Panc1 (cell line): Measurements from ENCODE around the gene CCDC178. TPM values are rescaled to one million over a fixed set of nuclear protein-coding genes. Genes with fewer than 3 reads are reported as not detected.
A peak's percentile ranks its signal among the peaks of the same experiment; 100 is the strongest.

Source experiments
- ATAC-seq: fragments of 200-7000 bp; cut with Tn5 transposase; 2 replicates; pipeline ENCODE4 v1.9.1; 2020; ENCODE audit warnings: mild to moderate bottlenecking, moderate library complexity
- BruUV-seq: library from RNA; stranded (reverse); fragments of 400-500 nt; replicated peaks from 2 replicates; lab custom pipeline; 2021; lab: Mats Ljungman, UMichigan
- CTCF ChIA-PET: fragments of 300-600 bp; sonication (Branson Sonifier 250); formaldehyde crosslinking; loops from one replicate; lab custom pipeline; 2022; ENCODE audit warnings: antibody characterized with exemption; lab: Charles Lee
- POLR2A ChIA-PET: fragments of 300-600 bp; sonication (Branson Sonifier 250); formaldehyde crosslinking; loops from one replicate; lab custom pipeline; 2022; ENCODE audit warnings: antibody characterized with exemption; lab: Charles Lee
- DNase-seq: peaks from one replicate; pipeline ENCODE4 v3.0.0-alpha.2; 2010; ENCODE audit warnings: low read depth, low spot score
- H3K27ac ChIP-seq: 2 replicates; pipeline ENCODE4 v1.5.1; 2011; ENCODE audit warnings: mild to moderate bottlenecking, low read length, inconsistent platforms
- H3K27me3 ChIP-seq: fragments of 200-500 bp; sonication (Bioruptor generic); 2 replicates; pipeline ENCODE4 v1.6.0; 2014; ENCODE audit warnings: low read length, inconsistent platforms; ENCODE audit not compliant: control insufficient read depth, insufficient read depth
- H3K36me3 ChIP-seq: fragments of 200-500 bp; sonication (Bioruptor generic); 2 replicates; pipeline ENCODE4 v1.5.1; 2014; ENCODE audit warnings: inconsistent platforms, mild to moderate bottlenecking, low read length, moderate library complexity; ENCODE audit not compliant: control insufficient read depth, insufficient read depth
- H3K4me1 ChIP-seq: 2 replicates; pipeline ENCODE4 v1.5.1; 2011; ENCODE audit warnings: inconsistent platforms, mild to moderate bottlenecking, low read length, moderate library complexity; ENCODE audit not compliant: control insufficient read depth, insufficient read depth
- H3K4me3 ChIP-seq, 2 experiments: 2 replicates each; pipeline ENCODE4 v1.5.1; 2011 to 2012; ENCODE audit warnings: low read depth in 2 of 2, low read length in 2 of 2, mild to moderate bottlenecking in 2 of 2, inconsistent platforms in 1 of 2, moderate library complexity in 1 of 2
- H3K9me3 ChIP-seq: fragments of 200-500 bp; sonication (Bioruptor generic); 2 replicates; pipeline ENCODE4 v1.5.1; 2014; ENCODE audit warnings: low read depth, mild to moderate bottlenecking, inconsistent platforms, low read length, moderate library complexity; ENCODE audit not compliant: control insufficient read depth, insufficient read depth
- CTCF ChIP-seq: fragments of 450-650 bp; IDR thresholded peaks from 2 replicates; pipeline ENCODE4 v1.5.1; 2017; ENCODE audit warnings: mild to moderate bottlenecking
- POLR2AphosphoS5 ChIP-seq: IDR thresholded peaks from 2 replicates; pipeline ENCODE4 v1.6.1; 2012; ENCODE audit warnings: mild to moderate bottlenecking, low read depth, low read length, moderate library complexity
- REST ChIP-seq, 2 experiments: IDR thresholded peaks; 2 replicates each; pipeline ENCODE4 v1.6.1; 2011 to 2012; ENCODE audit warnings: low read depth in 2 of 2, control low read depth in 1 of 2, low read length in 1 of 2, mild to moderate bottlenecking in 1 of 2, moderate library complexity in 1 of 2; ENCODE audit not compliant: insufficient read depth in 1 of 2
- SIN3A ChIP-seq: IDR thresholded peaks from 2 replicates; pipeline ENCODE4 v1.6.1; 2012; ENCODE audit warnings: low read depth, mild to moderate bottlenecking, low read length, moderate library complexity, borderline replicate concordance; ENCODE audit not compliant: insufficient read depth
- TCF7L2 ChIP-seq: IDR thresholded peaks from 2 replicates; pipeline ENCODE4 v1.6.1; 2011; ENCODE audit warnings: mild to moderate bottlenecking, low read depth, low read length, inconsistent platforms
- in situ Hi-C: cut with HindIII; loops from 2 replicates; pipeline ENCODE4 v1.10.0; 2016; ENCODE audit warnings: low sequenced_read_pairs, low pct_unique_long_range_greater_than_20kb
- intact Hi-C: fragments of 100-400 bp; cut with micrococcal nuclease; formaldehyde crosslinking; loops from one replicate; pipeline ENCODE4 v1.10.0; 2022; ENCODE audit not compliant: unreplicated experiment
- total RNA-seq: library from RNA; stranded (reverse); gene quantifications from one replicate; pipeline ENCODE4 v1.2.1, GENCODE V29; 2021; ENCODE audit not compliant: unreplicated experiment

CCDC178 gene
- total RNA-seq, 1 experiment from 2014 or later = not detected

- H3K9me3 ChIP-seq = no peaks in the 10 kb centered on the region; the same call in 1 of the 2 replicates
- H3K27me3 ChIP-seq = no peaks in the 10 kb centered on the region
- no peak for DNase-seq
- TF ChIP-seq TCF7L2 (no peak), POLR2AphosphoS5 (no peak), CTCF (no peak), SIN3A (no peak), REST (IDR thresholded peaks at IDR 0.05; ENCODE audit: insufficient read depth in 1 of 2, low read depth in 2 of 2, low read length in 1 of 2) (no peak)
- no peak overlapping the region for H3K27ac ChIP-seq
- ChIA-PET POLR2A (no interaction called here), CTCF (interaction anchor here (0.7 kb wide), 1 partner anchor 429 kb away, joined by 3 read pairs; no protein-coding TSS in a partner anchor)
- no peaks in the 10 kb centered on the region; the same call in 1 of the 2 replicates for H3K4me1 ChIP-seq
- H3K4me3 ChIP-seq = no peak overlapping the region
- in situ Hi-C loops (no loop called here), intact Hi-C loops (no loop called here)
- ATAC-seq = no peak
- no peaks in the 10 kb centered on the region for H3K36me3 ChIP-seq
- BruUV-seq = no TSS peak
These were observed 517.5 kb downstream of the CCDC178 start for GRCh38 chr18:32922951-32923430.

- Histone ChIP-seq H3K4me3 (no peak overlapping the region), H3K27ac (peak overlapping the region; percentile 59), H3K27me3 (no peaks in the 10 kb centered on the region), H3K4me1 (no peaks in the 10 kb centered on the region; the same call in 1 of the 2 replicates), H3K36me3 (no peaks in the 10 kb centered on the region), H3K9me3 (no peaks in the 10 kb centered on the region; the same call in 1 of the 2 replicates)
- BruUV-seq = no TSS peak
- in situ Hi-C loops (no loop called here), intact Hi-C loops (no loop called here)
- peak; percentile 97 for ATAC-seq
- TF ChIP-seq SIN3A (no peak), POLR2AphosphoS5 (no peak), TCF7L2 (peak; percentile 80), CTCF (no peak), REST (IDR thresholded peaks at IDR 0.05; ENCODE audit: insufficient read depth in 1 of 2, low read depth in 2 of 2, low read length in 1 of 2) (no peak)
- ChIA-PET CTCF (interaction anchor here (0.9 kb wide), 1 partner anchor 206 kb away, joined by 6 read pairs; no protein-coding TSS in a partner anchor), POLR2A (no interaction called here)
- DNase-seq = peak; percentile 71
These were observed 519.4 kb downstream of the CCDC178 start for GRCh38 chr18:32920796-32921787.
